HG03108 (cell line): ENCODE measurements around the gene RILPL2.
"Not testable (repeated sequence)": the region's sequence is repeated elsewhere in the genome, so short reads cannot be mapped to it uniquely, and the experiment has no call there.

Experiments used
- ATAC-seq: cut with Tn5 transposase; IDR thresholded peaks from one replicate; pipeline ENCODE4 v1.9.1; 2021; ENCODE audit warnings: moderate library complexity; ENCODE audit not compliant: unreplicated experiment

Gene RILPL2

DNA sequence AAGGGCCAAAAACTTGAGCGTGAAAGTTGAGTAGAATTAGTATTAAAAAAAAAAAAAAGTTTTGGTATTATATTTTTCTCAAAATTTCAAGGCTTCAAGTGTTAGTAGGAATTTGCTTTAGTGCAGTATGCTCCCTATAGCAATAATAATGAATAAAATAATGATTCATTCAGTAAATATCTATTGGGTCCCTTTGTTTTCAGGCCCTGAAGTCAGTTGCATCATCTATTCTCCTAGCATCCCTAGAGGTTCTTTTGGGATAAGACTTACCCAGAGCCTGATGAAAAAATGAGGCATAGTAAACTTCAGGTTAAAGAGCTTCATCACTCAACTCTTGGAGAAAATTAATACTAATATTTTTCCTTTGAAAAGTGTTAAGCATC, 51.5 kb downstream of the RILPL2 start:
- ATAC-seq, result no peak

GRCh38 chr12:123384318-123384993, 52.0 kb downstream of the RILPL2 start:
- ATAC-seq, result no peak

- no peak for ATAC-seq
Measured at GRCh38 chr12:123382684-123383083, 53.8 kb downstream of the RILPL2 start.

- no peak for ATAC-seq
Measured at GRCh38 chr12:123379391-123379790, 57.1 kb downstream of the RILPL2 start.

DNA sequence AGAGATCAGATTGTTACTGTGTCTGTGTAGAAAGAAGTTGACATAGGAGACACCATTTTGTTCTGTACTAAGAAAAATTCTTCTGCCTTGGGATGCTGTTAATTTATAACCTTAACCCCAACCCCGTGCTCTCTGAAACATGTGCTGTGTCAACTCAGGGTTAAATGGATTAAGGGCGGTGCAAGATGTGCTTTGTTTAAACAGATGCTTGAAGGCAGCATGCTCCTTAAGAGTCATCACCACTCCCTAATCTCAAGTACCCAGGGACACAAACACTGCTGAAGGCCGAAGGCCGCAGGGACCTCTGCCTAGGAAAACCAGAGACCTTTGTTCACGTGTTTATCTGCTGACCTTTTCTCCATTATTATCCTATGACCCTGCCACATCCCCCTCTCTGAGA, 64.1 kb downstream of the RILPL2 start:
- ATAC-seq, result not testable (repeated sequence)

DNA sequence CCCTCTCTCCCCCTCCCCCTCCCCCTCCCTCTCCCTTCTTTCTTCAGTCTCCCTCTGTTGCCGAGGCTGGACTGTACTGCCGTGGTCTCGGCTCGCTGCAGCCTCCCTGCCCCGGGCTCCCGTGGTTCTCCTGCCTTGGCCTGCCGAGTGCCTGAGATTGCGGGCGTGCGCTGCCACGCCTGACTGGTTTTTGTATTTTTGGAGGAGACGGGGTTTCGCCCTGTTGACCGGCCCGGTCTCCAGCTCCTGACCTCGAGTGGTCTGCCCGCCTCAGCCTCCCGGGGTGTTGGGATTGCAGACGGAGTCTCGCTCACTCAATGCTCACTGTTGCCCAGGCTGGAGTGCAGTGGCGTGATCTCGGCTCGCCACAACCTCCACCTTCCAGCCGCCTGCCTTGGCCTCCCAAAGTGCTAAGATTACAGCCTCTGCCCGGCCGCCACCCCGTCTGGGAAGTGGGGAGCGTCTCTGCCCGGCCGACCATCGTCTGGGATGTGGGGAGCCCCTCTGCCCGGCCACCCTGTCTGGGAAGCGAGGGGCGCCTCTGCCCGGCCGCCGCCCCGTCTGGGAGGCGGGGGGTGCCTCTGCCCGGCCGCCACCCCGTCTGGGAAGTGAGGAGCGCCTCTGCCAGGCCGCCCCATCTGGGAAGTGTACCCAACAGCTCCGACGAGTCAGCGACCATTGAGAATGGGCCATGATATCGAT, 64.7 kb downstream of the RILPL2 start:
- not testable (repeated sequence) for ATAC-seq

DNA sequence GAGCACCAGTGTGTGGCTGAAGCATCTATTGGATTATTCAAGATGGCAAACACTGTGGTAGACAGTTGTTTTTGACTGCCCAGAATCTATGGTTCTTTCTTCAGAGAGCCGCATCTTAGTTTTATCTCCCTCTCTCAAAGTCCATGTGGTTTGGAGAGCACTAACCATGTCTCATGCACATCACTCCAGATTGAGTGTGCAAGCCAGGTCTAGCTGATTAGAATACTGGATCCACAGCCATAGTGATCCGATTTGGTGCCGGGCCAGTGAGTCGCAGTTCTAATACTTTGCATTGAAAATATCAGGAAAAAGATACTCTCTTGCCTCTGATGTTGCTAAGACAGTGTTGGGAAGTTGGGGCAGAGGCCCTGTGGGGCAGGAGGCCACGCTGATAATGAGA, 67.3 kb downstream of the RILPL2 start:
- ATAC-seq, result no peak

GRCh38 chr12:123368431-123368830, 68.1 kb downstream of the RILPL2 start:
- not testable (repeated sequence) for ATAC-seq

DNA sequence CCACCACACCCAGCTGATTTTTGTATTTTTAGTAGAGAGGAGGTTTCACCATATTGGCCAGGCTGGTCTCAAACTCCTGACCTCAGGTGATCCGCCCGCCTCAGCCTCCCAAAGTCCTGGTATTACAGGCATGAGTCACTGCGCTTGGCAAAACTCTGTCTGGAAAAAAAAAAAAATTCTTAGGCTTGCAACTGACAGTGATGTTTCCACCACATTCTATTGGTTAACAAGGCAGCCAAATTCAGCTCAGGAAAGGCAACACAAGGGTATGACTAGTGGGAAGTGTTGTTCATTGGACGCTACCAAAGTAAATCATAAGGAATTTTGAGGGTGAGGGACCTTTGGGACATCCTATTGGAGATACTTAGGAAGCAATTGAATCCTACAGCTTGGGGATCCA, 69.0 kb downstream of the RILPL2 start:
- no peak for ATAC-seq
